ENCODE measurements around the gene HMOX2.

DNA sequence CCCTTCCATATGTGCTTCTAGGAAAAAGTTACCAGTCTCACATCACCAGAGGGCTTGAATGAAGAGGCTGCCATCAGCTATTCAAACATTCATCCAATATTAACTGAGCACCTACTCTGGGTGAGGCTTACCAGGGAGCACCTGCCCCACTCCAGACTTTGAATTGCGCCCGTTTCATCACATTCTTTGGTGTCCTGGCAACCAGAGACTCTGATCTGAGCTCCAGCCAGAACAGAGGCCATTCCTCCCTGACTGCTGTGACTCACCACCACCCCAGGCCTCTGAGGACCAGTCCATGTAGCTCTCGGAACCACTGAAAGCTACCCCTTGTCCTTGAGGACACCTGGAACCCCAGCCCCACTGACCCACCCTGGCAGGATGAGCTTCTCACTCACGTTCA is 79.9 kb downstream of the HMOX2 start, which contains the start of gene C16orf96:
- TF ChIP-seq, protein P1, sequence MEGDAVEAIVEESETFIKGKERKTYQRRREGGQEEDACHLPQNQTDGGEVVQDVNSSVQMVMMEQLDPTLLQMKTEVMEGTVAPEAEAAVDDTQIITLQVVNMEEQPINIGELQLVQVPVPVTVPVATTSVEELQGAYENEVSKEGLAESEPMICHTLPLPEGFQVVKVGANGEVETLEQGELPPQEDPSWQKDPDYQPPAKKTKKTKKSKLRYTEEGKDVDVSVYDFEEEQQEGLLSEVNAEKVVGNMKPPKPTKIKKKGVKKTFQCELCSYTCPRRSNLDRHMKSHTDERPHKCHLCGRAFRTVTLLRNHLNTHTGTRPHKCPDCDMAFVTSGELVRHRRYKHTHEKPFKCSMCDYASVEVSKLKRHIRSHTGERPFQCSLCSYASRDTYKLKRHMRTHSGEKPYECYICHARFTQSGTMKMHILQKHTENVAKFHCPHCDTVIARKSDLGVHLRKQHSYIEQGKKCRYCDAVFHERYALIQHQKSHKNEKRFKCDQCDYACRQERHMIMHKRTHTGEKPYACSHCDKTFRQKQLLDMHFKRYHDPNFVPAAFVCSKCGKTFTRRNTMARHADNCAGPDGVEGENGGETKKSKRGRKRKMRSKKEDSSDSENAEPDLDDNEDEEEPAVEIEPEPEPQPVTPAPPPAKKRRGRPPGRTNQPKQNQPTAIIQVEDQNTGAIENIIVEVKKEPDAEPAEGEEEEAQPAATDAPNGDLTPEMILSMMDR (IDR thresholded peaks at IDR 0.05; ENCODE audit: poor library complexity), result no peak
- TF ChIP-seq EZH2 (IDR thresholded peaks at IDR 0.05; ENCODE audit: borderline replicate concordance) (no peak), EZH2phosphoT487 (IDR thresholded peaks at IDR 0.05; ENCODE audit: low read depth, severe bottlenecking, unreplicated experiment) (no peak)
